SK-N-MC (cell line): ENCODE measurements around the gene METTL4.

ENCODE experiments used
- EZH2 ChIP-seq: fragments of 200-600 bp; sonication (generic); IDR thresholded peaks from one replicate; pipeline ENCODE4 v1.6.1; 2017; ENCODE audit warnings: antibody characterized with exemption
- POLR2AphosphoS5 ChIP-seq: IDR thresholded peaks from 2 replicates; pipeline ENCODE4 v1.6.1; 2012; ENCODE audit warnings: mild to moderate bottlenecking, low read depth, low read length, borderline replicate concordance

DNA sequence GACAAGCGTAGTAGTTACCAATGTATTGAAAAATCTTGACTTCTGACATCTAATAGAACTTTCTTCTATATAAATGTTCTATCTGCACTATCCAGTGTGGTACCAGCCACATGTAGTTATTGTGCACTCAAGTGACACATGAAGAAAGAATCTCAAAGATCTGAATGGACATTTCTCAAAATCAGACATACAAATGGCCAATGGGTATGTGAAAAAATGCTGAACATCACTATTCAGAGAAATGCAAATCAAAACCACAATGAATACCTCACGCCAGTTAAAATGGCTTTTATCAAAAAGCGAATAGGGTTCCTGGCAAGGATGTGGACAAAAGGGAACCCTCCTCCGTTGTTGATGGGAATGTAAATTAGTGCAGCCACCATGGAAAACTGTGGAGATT, 46.7 kb upstream of the METTL4 start:
- no peak for TF ChIP-seq POLR2AphosphoS5
- TF ChIP-seq EZH2: no peak
